Liver (tissue), 9 donors: ENCODE measurements around the gene IGFL1. TPM values are rescaled to one million over a fixed set of nuclear protein-coding genes. Genes with fewer than 3 reads are reported as not detected.

Source experiments
- DNase-seq: peaks from one replicate; pipeline ENCODE4 v3.0.0-alpha.2; 2017; ENCODE audit warnings: low spot score
- H3K27ac ChIP-seq, 2 donors: one replicate each; pipeline ENCODE4 v1.7.0; 2013; ENCODE audit warnings: inconsistent platforms in 2 of 2, low read length in 2 of 2, control low read depth in 1 of 2, low read depth in 1 of 2, mild to moderate bottlenecking in 1 of 2
- H3K27me3 ChIP-seq, 4 donors: one replicate each; pipeline versions ENCODE4 v1.6.1 to v1.7.0; 2013; ENCODE audit warnings: low read length in 3 of 4, inconsistent platforms in 1 of 4, mild to moderate bottlenecking in 1 of 4, moderate library complexity in 1 of 4; ENCODE audit not compliant: control insufficient read depth in 4 of 4, insufficient read depth in 4 of 4
- H3K36me3 ChIP-seq, 4 donors: one replicate each; pipeline versions ENCODE4 v1.6.1 to v1.7.0; 2013; ENCODE audit warnings: low read length in 3 of 4, mild to moderate bottlenecking in 3 of 4, low read depth in 1 of 4, moderate library complexity in 1 of 4; ENCODE audit not compliant: control insufficient read depth in 4 of 4, insufficient read depth in 3 of 4
- H3K4me1 ChIP-seq, 4 donors: one replicate each; pipeline versions ENCODE4 v1.6.1 to v1.7.0; 2013; ENCODE audit warnings: low read length in 3 of 4, mild to moderate bottlenecking in 3 of 4, moderate library complexity in 1 of 4; ENCODE audit not compliant: control insufficient read depth in 4 of 4, insufficient read depth in 4 of 4
- H3K4me3 ChIP-seq, 3 donors: one replicate each; pipeline versions ENCODE4 v1.6.1 to v1.7.0; 2013; ENCODE audit warnings: low read length in 3 of 3, control low read depth in 1 of 3, low read depth in 1 of 3, mild to moderate bottlenecking in 1 of 3
- H3K9ac ChIP-seq, 2 donors: one replicate each; pipeline ENCODE4 v1.7.0; 2013; ENCODE audit warnings: low read length in 2 of 2, mild to moderate bottlenecking in 2 of 2, moderate library complexity in 2 of 2, control low read depth in 1 of 2, low read depth in 1 of 2
- H3K9me3 ChIP-seq, 4 donors: one replicate each; pipeline versions ENCODE4 v1.6.1 to v1.7.0; 2013; ENCODE audit warnings: low read length in 3 of 4; ENCODE audit not compliant: control insufficient read depth in 4 of 4
- EGR1 ChIP-seq, 2 donors: IDR thresholded peaks; 2 replicates each; pipeline ENCODE4 v1.6.1; 2016 to 2018; ENCODE audit warnings: antibody characterized with exemption in 2 of 2, low read depth in 2 of 2
- FOXA1 ChIP-seq: IDR thresholded peaks from 2 replicates; pipeline ENCODE4 v1.6.1; 2016; ENCODE audit warnings: antibody characterized with exemption
- FOXA2 ChIP-seq: IDR thresholded peaks from 2 replicates; pipeline ENCODE4 v1.6.1; 2016; ENCODE audit warnings: antibody characterized with exemption
- GABPA ChIP-seq, 2 donors: IDR thresholded peaks in 1 of 2; conservative IDR thresholded peaks in 1 of 2; 2 replicates each; pipeline ENCODE4 v1.6.1; 2016; ENCODE audit warnings: antibody characterized with exemption in 2 of 2, mild to moderate bottlenecking in 1 of 2, moderate library complexity in 1 of 2
- HNF4A ChIP-seq, 2 donors: conservative IDR thresholded peaks; 2 replicates each; pipeline ENCODE4 v1.6.1; 2016; ENCODE audit warnings: antibody characterized with exemption in 2 of 2, mild to moderate bottlenecking in 2 of 2
- HNF4G ChIP-seq: IDR thresholded peaks from 2 replicates; pipeline ENCODE4 v1.6.1; 2016; ENCODE audit warnings: antibody characterized with exemption
- JUND ChIP-seq, 2 donors: IDR thresholded peaks; 2 replicates each; pipeline ENCODE4 v1.6.1; 2016; ENCODE audit warnings: antibody characterized with exemption in 2 of 2
- NR2F2 ChIP-seq: IDR thresholded peaks from 2 replicates; pipeline ENCODE4 v1.6.1; 2016; ENCODE audit warnings: antibody characterized with exemption
- RAD21 ChIP-seq, 2 donors: IDR thresholded peaks; 2 replicates each; pipeline ENCODE4 v1.6.1; 2016; ENCODE audit warnings: antibody characterized with exemption in 2 of 2, mild to moderate bottlenecking in 2 of 2
- RXRA ChIP-seq, 2 donors: IDR thresholded peaks; 2 replicates each; pipeline ENCODE4 v1.6.1; 2017 to 2018; ENCODE audit warnings: antibody characterized with exemption in 2 of 2, mild to moderate bottlenecking in 1 of 2
- SP1 ChIP-seq: IDR thresholded peaks from 2 replicates; pipeline ENCODE4 v1.6.1; 2018; ENCODE audit warnings: antibody characterized with exemption, mild to moderate bottlenecking
- TAF1 ChIP-seq: conservative IDR thresholded peaks from 2 replicates; pipeline ENCODE4 v1.6.1; 2016; ENCODE audit warnings: antibody characterized with exemption, mild to moderate bottlenecking
- YY1 ChIP-seq: IDR thresholded peaks from 2 replicates; pipeline ENCODE4 v1.6.1; 2016; ENCODE audit warnings: antibody characterized with exemption, mild to moderate bottlenecking
- WGBS: extraction: QIAGEN DNeasy Blood & Tissue Kit; methylation state at CpG from one replicate; pipeline ENCODE4 v1.1.7; 2013; 5-methylcytosine and 5-hydroxymethylcytosine counted together
- polyA plus RNA-seq, 2 donors: library from polyadenylated mRNA; stranded (reverse) in 1 of 2; unstranded in 1 of 2; fragments of 200-250 nt in 1 of 2; fragments of >200 nt in 1 of 2; fragmentation: Nextera tagmentation in 1 of 2; extraction: Ambion mirVana in 1 of 2; gene quantifications; one replicate each; pipeline versions ENCODE4 v1.2.1 to v1.2.3, GENCODE V29; 2013 to 2015
- total RNA-seq, 2 donors: library from RNA; depleted of rRNA; stranded (reverse); fragments of >200 nt; gene quantifications; one replicate each; pipeline ENCODE4 v1.2.3, GENCODE V29; 2014
- TF ChIP-seq, protein P1 (sequence below): fragments of 150-350 bp; IDR thresholded peaks from 2 replicates; pipeline ENCODE4 v1.5.1; 2017; ENCODE audit warnings: improper control_type of control experiment, low read depth, low read length; ENCODE audit not compliant: missing input control
- TF ChIP-seq, protein P2 (sequence below): IDR thresholded peaks from 2 replicates; pipeline ENCODE4 v1.6.1; 2016; ENCODE audit warnings: antibody characterized with exemption
- TF ChIP-seq, protein P3 (sequence below): IDR thresholded peaks from 2 replicates; pipeline ENCODE4 v1.6.1; 2016; ENCODE audit warnings: antibody characterized with exemption
- TF ChIP-seq, protein P4 (sequence below): IDR thresholded peaks from 2 replicates; pipeline ENCODE4 v1.6.1; 2016; ENCODE audit warnings: antibody characterized with exemption, mild to moderate bottlenecking
- TF ChIP-seq, protein P5 (sequence below): IDR thresholded peaks from 2 replicates; pipeline ENCODE4 v1.6.1; 2016; ENCODE audit warnings: antibody characterized with exemption
- donor health status: healthy.
- donor health status: healthy.
- donor health status: healthy.
- donor health status: healthy.
- donor health status: healthy.

IGFL1 gene
- total and polyA plus RNA-seq, 4 donors = not detected

DNA sequence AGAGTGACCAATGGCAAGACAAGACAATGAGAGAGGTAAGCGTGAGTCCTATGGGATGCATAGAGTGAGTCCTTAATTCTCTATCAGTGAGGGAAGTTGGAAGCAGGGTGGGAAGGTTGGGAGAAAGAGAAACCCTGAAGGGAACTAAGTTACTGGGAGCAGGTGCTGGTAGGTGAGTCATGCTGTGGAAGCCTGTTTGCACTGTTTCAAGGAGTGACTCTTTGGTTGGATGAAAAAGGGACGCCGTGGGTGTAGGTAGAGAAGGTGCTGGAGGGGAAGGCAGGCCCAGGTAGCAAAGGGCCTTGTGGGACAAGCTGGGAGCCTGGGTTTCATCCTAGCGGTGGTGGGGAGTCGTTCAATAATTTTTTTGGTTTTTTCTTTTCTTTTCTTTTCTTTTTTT, 21.9 kb downstream of the IGFL1 start:
- H3K9ac ChIP-seq = no peak overlapping the region
- H3K9me3 ChIP-seq = no peaks in the 10 kb centered on the region
- peaks cover 0 to 3% (median 0%) of the 10 kb centered on the region in 4 donors for H3K27me3 ChIP-seq
- H3K4me3 ChIP-seq = no peak overlapping the region
- WGBS = 69% methylated on average over 5 of the region's 5 CpGs
- no peaks in the 10 kb centered on the region for H3K36me3 ChIP-seq
- no peaks in the 10 kb centered on the region for H3K4me1 ChIP-seq
- no peak for DNase-seq
- no peak overlapping the region for H3K27ac ChIP-seq
- TF ChIP-seq FOXA2 = no peak
- TF ChIP-seq, protein P1, sequence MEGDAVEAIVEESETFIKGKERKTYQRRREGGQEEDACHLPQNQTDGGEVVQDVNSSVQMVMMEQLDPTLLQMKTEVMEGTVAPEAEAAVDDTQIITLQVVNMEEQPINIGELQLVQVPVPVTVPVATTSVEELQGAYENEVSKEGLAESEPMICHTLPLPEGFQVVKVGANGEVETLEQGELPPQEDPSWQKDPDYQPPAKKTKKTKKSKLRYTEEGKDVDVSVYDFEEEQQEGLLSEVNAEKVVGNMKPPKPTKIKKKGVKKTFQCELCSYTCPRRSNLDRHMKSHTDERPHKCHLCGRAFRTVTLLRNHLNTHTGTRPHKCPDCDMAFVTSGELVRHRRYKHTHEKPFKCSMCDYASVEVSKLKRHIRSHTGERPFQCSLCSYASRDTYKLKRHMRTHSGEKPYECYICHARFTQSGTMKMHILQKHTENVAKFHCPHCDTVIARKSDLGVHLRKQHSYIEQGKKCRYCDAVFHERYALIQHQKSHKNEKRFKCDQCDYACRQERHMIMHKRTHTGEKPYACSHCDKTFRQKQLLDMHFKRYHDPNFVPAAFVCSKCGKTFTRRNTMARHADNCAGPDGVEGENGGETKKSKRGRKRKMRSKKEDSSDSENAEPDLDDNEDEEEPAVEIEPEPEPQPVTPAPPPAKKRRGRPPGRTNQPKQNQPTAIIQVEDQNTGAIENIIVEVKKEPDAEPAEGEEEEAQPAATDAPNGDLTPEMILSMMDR = no peak

DNA sequence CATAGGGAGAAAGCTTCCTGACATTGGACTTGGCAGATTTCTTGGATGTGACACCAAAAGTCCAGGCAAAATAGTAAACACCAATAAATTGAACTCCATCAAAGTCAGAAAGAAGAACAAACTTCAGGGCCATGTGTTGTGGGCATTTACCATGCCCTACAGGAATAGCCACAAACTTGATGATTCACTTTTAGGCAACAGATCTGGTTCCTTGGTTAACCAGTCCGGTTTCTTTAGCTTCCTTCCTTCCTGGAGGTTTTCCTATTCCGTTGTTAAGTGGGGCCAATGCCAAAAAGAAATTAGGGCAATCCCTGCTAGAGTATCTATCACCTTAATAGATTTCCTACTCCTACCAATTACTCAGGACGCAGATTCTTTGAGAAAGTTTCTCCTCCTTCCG, 25.2 kb downstream of the IGFL1 start:
- 74% methylated on average over 4 of the region's 4 CpGs for WGBS

DNA sequence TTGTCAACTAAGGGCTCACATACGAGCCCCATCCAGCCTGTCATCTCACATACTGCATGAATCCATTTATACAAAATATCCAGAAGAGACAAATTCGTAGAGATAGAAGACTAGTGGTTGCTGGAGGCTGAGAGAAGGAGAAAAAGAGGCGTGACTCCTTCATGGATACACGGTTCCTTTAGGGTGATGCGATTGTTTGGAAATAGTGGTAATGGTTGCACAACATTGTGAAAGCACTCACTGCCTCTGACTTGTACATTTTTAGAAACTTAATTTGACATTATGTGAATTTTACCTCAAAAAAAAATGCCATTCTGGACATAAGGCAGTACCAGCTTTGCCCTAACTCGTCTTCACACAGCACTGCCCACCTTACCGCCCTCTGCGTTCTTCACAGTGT, 27.3 kb downstream of the IGFL1 start:
- Histone ChIP-seq H3K9ac (no peak overlapping the region), H3K4me1 (no peaks in the 10 kb centered on the region), H3K4me3 (no peak overlapping the region), H3K36me3 (no peaks in the 10 kb centered on the region), H3K27me3 (no peaks in the 10 kb centered on the region), H3K27ac (no peak overlapping the region), H3K9me3 (no peaks in the 10 kb centered on the region)
- WGBS = 66% methylated on average over 8 of the region's 8 CpGs
- TF ChIP-seq, protein P2, sequence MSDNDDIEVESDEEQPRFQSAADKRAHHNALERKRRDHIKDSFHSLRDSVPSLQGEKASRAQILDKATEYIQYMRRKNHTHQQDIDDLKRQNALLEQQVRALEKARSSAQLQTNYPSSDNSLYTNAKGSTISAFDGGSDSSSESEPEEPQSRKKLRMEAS = no peak
- TF ChIP-seq, protein P3, sequence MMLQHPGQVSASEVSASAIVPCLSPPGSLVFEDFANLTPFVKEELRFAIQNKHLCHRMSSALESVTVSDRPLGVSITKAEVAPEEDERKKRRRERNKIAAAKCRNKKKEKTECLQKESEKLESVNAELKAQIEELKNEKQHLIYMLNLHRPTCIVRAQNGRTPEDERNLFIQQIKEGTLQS = no peak
- TF ChIP-seq NR2F2 (no peak), FOXA2 (no peak), HNF4G (no peak), TAF1 (no peak), RAD21 (IDR thresholded peaks at IDR 0.05) (no peak), HNF4A (conservative IDR thresholded peaks at IDR 0.05) (no peak), FOXA1 (no peak), SP1 (no peak), RXRA (IDR thresholded peaks at IDR 0.05) (no peak), GABPA (IDR thresholded peaks at IDR 0.05 in 1 of 2, conservative IDR thresholded peaks at IDR 0.05 in 1 of 2) (no peak), JUND (IDR thresholded peaks at IDR 0.05) (no peak), EGR1 (IDR thresholded peaks at IDR 0.05; ENCODE audit: low read depth in 2 of 2) (no peak), YY1 (no peak)
- TF ChIP-seq, protein P4, sequence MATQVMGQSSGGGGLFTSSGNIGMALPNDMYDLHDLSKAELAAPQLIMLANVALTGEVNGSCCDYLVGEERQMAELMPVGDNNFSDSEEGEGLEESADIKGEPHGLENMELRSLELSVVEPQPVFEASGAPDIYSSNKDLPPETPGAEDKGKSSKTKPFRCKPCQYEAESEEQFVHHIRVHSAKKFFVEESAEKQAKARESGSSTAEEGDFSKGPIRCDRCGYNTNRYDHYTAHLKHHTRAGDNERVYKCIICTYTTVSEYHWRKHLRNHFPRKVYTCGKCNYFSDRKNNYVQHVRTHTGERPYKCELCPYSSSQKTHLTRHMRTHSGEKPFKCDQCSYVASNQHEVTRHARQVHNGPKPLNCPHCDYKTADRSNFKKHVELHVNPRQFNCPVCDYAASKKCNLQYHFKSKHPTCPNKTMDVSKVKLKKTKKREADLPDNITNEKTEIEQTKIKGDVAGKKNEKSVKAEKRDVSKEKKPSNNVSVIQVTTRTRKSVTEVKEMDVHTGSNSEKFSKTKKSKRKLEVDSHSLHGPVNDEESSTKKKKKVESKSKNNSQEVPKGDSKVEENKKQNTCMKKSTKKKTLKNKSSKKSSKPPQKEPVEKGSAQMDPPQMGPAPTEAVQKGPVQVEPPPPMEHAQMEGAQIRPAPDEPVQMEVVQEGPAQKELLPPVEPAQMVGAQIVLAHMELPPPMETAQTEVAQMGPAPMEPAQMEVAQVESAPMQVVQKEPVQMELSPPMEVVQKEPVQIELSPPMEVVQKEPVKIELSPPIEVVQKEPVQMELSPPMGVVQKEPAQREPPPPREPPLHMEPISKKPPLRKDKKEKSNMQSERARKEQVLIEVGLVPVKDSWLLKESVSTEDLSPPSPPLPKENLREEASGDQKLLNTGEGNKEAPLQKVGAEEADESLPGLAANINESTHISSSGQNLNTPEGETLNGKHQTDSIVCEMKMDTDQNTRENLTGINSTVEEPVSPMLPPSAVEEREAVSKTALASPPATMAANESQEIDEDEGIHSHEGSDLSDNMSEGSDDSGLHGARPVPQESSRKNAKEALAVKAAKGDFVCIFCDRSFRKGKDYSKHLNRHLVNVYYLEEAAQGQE = no peak
- TF ChIP-seq, protein P5, sequence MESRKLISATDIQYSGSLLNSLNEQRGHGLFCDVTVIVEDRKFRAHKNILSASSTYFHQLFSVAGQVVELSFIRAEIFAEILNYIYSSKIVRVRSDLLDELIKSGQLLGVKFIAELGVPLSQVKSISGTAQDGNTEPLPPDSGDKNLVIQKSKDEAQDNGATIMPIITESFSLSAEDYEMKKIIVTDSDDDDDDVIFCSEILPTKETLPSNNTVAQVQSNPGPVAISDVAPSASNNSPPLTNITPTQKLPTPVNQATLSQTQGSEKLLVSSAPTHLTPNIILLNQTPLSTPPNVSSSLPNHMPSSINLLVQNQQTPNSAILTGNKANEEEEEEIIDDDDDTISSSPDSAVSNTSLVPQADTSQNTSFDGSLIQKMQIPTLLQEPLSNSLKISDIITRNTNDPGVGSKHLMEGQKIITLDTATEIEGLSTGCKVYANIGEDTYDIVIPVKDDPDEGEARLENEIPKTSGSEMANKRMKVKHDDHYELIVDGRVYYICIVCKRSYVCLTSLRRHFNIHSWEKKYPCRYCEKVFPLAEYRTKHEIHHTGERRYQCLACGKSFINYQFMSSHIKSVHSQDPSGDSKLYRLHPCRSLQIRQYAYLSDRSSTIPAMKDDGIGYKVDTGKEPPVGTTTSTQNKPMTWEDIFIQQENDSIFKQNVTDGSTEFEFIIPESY = no peak
- TF ChIP-seq, protein P1 = no peak
- no peak for DNase-seq

More for the DNA sequence above, 25.2 kb downstream of the IGFL1 start:
- no peaks in the 10 kb centered on the region for H3K36me3 ChIP-seq
- TF ChIP-seq SP1 = no peak
- no peaks in the 10 kb centered on the region for H3K9me3 ChIP-seq
- H3K27ac ChIP-seq = no peak overlapping the region
- H3K27me3 ChIP-seq = no peaks in the 10 kb centered on the region
- no peak for DNase-seq
- no peak overlapping the region for H3K9ac ChIP-seq
- no peaks in the 10 kb centered on the region for H3K4me1 ChIP-seq
- no peak overlapping the region for H3K4me3 ChIP-seq
